ENCODE data around the gene CYB5RL.

Gene CYB5RL

GRCh38 chr1:54177726-54178125 is 22.1 kb downstream of the CYB5RL start:
- TF ChIP-seq CTCF (conservative IDR thresholded peaks at IDR 0.05; ENCODE audit: control insufficient read depth, insufficient read depth, low read depth, low read length) = no peak
- no peak for DNase-seq (ENCODE audit: low read depth)
- H3K4me3 ChIP-seq (ENCODE audit: control insufficient read depth, low read depth, low read length) = no peak overlapping the region

GRCh38 chr1:54176621-54177327 is 23.1 kb downstream of the CYB5RL start:
- TF ChIP-seq CTCF (conservative IDR thresholded peaks at IDR 0.05; ENCODE audit: control insufficient read depth, insufficient read depth, low read depth, low read length) = no peak
- no peak for DNase-seq (ENCODE audit: low read depth)
- H3K4me3 ChIP-seq (ENCODE audit: control insufficient read depth, low read depth, low read length) = no peak overlapping the region

GRCh38 chr1:54174106-54174505 is 25.7 kb downstream of the CYB5RL start:
- no peak overlapping the region for H3K4me3 ChIP-seq (ENCODE audit: control insufficient read depth, low read depth, low read length)
- DNase-seq (ENCODE audit: low read depth) = no peak
- no peak for TF ChIP-seq CTCF (conservative IDR thresholded peaks at IDR 0.05; ENCODE audit: control insufficient read depth, insufficient read depth, low read depth, low read length)

- no peak overlapping the region for H3K4me3 ChIP-seq (ENCODE audit: control insufficient read depth, low read depth, low read length)
- TF ChIP-seq CTCF (conservative IDR thresholded peaks at IDR 0.05; ENCODE audit: control insufficient read depth, insufficient read depth, low read depth, low read length) = no peak
- DNase-seq (ENCODE audit: low read depth) = no peak
Observed at GRCh38 chr1:54173681-54174080, 26.1 kb downstream of the CYB5RL start.

GRCh38 chr1:54172614-54173599 is 26.9 kb downstream of the CYB5RL start:
- no peak for TF ChIP-seq CTCF (conservative IDR thresholded peaks at IDR 0.05; ENCODE audit: control insufficient read depth, insufficient read depth, low read depth, low read length)
- H3K4me3 ChIP-seq (ENCODE audit: control insufficient read depth, low read depth, low read length) = no peak overlapping the region
- DNase-seq (ENCODE audit: low read depth) = peak; percentile 41

GRCh38 chr1:54171606-54172005 is 28.2 kb downstream of the CYB5RL start:
- DNase-seq (ENCODE audit: low read depth) = no peak
- no peak overlapping the region for H3K4me3 ChIP-seq (ENCODE audit: control insufficient read depth, low read depth, low read length)
- no peak for TF ChIP-seq CTCF (conservative IDR thresholded peaks at IDR 0.05; ENCODE audit: control insufficient read depth, insufficient read depth, low read depth, low read length)
